Mucosa of rectum (tissue), 2 donors: ENCODE measurements around the gene PLCH1.
"Not testable (repeated sequence)": the region's sequence is repeated elsewhere in the genome, so short reads cannot be mapped to it uniquely, and the experiment has no call there.

ENCODE experiments used
- H3K27ac ChIP-seq, 2 donors: one replicate each; pipeline ENCODE4 v1.7.0; 2013; ENCODE audit warnings: inconsistent platforms in 2 of 2, low read depth in 2 of 2, low read length in 2 of 2
- H3K27me3 ChIP-seq, 2 donors: one replicate each; pipeline ENCODE4 v1.7.0; 2013; ENCODE audit warnings: low read length in 2 of 2; ENCODE audit not compliant: control insufficient read depth in 2 of 2, insufficient read depth in 2 of 2
- H3K36me3 ChIP-seq, 2 donors: one replicate each; pipeline ENCODE4 v1.7.0; 2013; ENCODE audit warnings: low read length in 2 of 2; ENCODE audit not compliant: control insufficient read depth in 2 of 2, insufficient read depth in 2 of 2
- H3K4me1 ChIP-seq, 2 donors: one replicate each; pipeline ENCODE4 v1.7.0; 2013; ENCODE audit warnings: low read length in 2 of 2, mild to moderate bottlenecking in 1 of 2; ENCODE audit not compliant: control insufficient read depth in 2 of 2, insufficient read depth in 2 of 2
- H3K4me3 ChIP-seq, 2 donors: one replicate each; pipeline ENCODE4 v1.7.0; 2013; ENCODE audit warnings: low read length in 2 of 2
- H3K9ac ChIP-seq, 2 donors: one replicate each; pipeline ENCODE4 v1.7.0; 2013; ENCODE audit warnings: low read length in 2 of 2, low read depth in 1 of 2, mild to moderate bottlenecking in 1 of 2
- H3K9me3 ChIP-seq, 2 donors: one replicate each; pipeline ENCODE4 v1.7.0; 2013; ENCODE audit warnings: low read length in 2 of 2; ENCODE audit not compliant: control insufficient read depth in 2 of 2
- donor health status: healthy.
- donor health status: Normal muscosa, but diverticular disease.

PLCH1 gene

DNA sequence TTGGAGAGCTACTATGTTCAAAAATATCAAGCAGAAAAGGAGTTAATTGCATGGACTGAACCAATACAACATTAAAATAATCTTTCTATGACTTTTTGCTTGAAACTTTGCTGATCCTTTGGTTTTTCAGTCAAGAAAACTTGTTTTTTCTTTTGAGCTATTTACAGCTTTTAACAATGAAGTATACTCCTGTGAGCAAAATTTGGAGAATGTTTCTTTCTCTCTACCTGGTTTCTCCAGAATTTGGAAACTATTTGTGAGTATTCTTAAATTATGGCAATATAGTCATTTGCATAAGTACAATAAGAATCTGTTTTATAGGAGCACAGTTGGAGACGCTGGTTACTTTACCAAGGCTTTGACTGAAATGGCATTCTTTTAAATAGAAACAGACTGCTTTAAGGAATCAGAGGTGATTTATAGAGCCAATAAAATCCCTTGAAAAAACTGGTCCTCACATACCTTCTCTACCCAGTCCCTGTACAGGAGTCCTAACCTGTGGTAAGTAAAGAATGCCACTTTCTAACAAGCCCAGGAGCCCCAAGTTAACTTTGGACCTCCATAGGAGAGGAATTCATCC is 127.4 kb downstream of the PLCH1 start:
- no peak overlapping the region for H3K27ac ChIP-seq

DNA sequence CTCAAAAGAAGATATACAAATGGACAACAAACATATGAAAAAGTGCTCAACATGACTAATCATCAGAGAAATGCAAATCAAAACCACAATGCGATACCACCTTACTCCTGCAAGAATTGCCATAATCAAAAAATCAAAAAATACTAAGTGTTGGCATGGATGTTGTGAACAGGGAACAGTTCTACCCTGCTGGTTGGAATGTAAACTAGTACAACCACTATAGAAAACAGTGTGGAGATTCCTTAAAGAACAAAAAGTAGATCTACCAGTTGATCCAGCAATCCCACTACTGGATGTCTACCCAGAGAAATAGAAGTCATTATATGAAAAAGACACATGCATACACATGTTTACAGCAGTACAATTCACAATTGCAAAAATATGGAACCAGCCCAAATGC is 129.7 kb downstream of the PLCH1 start:
- not testable (repeated sequence) for H3K27me3 ChIP-seq, H3K27ac ChIP-seq, H3K9me3 ChIP-seq, H3K9ac ChIP-seq, H3K36me3 ChIP-seq, H3K4me1 ChIP-seq, H3K4me3 ChIP-seq

More for the DNA sequence above, 127.4 kb downstream of the PLCH1 start:
- Histone ChIP-seq H3K9ac (no peak overlapping the region), H3K4me1 (no peaks in the 10 kb centered on the region), H3K27me3 (no peaks in the 10 kb centered on the region), H3K36me3 (no peaks in the 10 kb centered on the region), H3K9me3 (peaks cover 0 to 3% of the 10 kb centered on the region in 2 donors), H3K4me3 (no peak overlapping the region)

DNA sequence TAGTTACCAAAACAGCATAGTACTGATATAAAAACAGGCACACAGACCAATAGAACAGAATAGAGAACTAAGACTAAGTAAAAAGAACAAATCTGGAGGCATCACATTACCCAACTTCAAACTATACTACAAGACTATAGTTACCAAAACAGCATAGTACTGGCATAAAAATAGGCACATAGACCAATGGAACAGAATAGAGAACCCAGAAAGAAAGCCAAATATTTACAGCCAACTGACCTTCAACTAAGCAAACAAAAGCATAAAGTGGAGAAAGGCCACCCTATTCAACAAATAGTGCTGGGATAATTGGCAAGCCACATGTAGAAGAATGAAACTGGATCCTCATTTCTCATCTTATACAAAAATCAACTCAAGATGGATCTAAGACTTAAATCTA is 130.5 kb downstream of the PLCH1 start:
- H3K36me3 ChIP-seq, H3K9me3 ChIP-seq, H3K27ac ChIP-seq, H3K4me3 ChIP-seq, H3K27me3 ChIP-seq, H3K4me1 ChIP-seq, H3K9ac ChIP-seq: not testable (repeated sequence)

DNA sequence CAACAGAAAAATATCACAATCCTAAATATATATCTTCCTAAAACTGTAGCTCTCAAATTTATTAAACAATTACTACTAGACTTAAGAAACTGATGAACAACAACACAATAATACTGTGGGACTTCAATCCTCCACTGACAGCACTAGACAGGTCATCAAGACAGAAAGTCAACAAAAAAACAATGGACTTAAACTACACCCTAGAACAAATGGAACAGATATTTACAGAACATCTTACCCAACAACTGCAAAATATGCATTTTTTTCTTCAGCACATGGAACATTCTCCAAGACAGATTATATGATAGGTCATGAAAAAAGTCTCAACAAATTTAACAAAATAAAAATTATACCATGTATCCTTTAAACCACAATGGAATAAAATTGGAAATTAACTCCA is 133.4 kb downstream of the PLCH1 start:
- H3K4me1 ChIP-seq, result no peaks in the 10 kb centered on the region
- H3K36me3 ChIP-seq, result no peaks in the 10 kb centered on the region
- no peak overlapping the region for H3K4me3 ChIP-seq
- no peaks in the 10 kb centered on the region for H3K27me3 ChIP-seq
- no peak overlapping the region for H3K27ac ChIP-seq
- H3K9ac ChIP-seq, result no peak overlapping the region
- H3K9me3 ChIP-seq, result peaks cover 0 to 3% of the 10 kb centered on the region in 2 donors

DNA sequence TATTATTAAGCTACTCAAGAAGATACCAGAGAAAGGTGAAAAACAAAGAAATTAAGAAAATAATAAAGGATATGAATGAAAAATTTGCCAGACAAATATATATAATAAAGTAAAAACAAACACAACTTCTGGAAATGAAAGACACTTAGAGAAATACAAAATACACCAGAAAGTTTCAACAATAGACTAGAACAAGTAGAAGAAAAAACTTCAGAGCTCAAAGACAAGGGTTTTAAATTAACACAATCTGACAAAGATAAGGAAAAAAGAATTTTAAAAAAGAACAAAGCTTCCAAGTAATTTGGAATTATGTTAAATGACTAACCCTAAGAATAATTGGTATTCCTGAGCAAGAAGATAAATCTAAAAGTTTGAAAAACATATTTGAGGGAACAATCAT is 135.3 kb downstream of the PLCH1 start:
- H3K4me1 ChIP-seq, result peaks cover 0 to 3% of the 10 kb centered on the region in 2 donors
- no peaks in the 10 kb centered on the region for H3K27me3 ChIP-seq
- H3K4me3 ChIP-seq, result no peak overlapping the region
- H3K27ac ChIP-seq, result no peak overlapping the region
- no peaks in the 10 kb centered on the region for H3K36me3 ChIP-seq
- no peaks in the 10 kb centered on the region for H3K9me3 ChIP-seq
- H3K9ac ChIP-seq, result no peak overlapping the region

DNA sequence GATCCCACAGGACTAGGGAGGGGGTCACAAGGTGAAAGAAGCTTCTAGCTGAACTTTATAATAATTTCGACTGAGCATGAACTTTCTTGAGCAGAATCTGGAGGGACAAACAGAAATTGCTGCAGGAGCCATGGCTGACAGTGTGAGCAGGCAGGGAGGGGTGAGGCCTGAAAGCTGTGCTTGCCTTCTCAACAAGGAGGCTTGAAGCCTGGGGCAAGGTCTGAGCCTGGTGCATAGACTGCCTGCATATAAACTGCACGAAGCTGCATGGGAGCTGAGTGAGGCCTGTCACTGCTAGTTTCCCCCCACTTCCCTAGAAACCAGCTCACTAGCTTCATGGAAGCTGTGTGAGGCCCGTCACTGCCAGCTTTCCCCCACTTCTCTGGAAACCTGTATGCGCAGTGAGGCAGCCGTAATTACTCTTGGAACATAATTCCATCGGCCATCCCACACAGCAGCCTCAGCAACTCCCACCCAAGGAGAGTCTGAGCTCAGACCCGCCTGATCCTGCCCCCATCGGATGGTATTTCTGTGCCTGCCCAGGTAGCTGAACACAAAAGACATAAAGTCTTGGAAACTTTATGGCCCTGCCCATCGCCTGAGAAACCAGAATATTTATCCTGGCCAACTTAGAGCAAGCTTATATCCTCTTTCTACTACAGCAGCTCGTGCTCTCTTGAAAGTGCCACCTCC is 136.5 kb downstream of the PLCH1 start:
- H3K27me3 ChIP-seq, result no peaks in the 10 kb centered on the region
- no peaks in the 10 kb centered on the region for H3K36me3 ChIP-seq
- H3K9me3 ChIP-seq, result no peaks in the 10 kb centered on the region
- no peak overlapping the region for H3K9ac ChIP-seq
- H3K4me3 ChIP-seq, result no peak overlapping the region
- no peak overlapping the region for H3K27ac ChIP-seq
- H3K4me1 ChIP-seq, result peaks cover 0 to 3% of the 10 kb centered on the region in 2 donors

DNA sequence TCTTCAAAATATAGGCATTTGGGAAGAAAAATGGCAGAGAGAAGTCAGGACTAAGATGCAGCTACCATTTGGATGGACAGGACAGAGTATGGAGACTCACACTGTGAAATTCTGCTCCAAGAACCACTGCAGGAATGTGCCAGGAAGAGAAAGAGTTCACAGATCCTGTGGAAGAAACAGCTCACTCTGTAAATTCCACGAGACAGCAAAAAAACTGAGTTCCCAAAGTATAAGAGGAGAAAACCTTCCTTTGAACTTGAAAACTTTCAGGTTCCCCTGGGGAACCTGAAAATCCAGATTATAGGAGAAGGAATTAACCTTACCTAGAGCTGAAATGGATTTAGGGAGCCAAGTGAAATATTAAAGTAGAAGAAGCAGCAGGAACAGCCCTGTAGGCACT is 137.1 kb downstream of the PLCH1 start:
- no peak overlapping the region for H3K27ac ChIP-seq
- peaks cover 0 to 3% of the 10 kb centered on the region in 2 donors for H3K4me1 ChIP-seq
- no peak overlapping the region for H3K9ac ChIP-seq
- H3K36me3 ChIP-seq, result no peaks in the 10 kb centered on the region
- H3K27me3 ChIP-seq, result no peaks in the 10 kb centered on the region
- H3K9me3 ChIP-seq, result no peaks in the 10 kb centered on the region
- no peak overlapping the region for H3K4me3 ChIP-seq

DNA sequence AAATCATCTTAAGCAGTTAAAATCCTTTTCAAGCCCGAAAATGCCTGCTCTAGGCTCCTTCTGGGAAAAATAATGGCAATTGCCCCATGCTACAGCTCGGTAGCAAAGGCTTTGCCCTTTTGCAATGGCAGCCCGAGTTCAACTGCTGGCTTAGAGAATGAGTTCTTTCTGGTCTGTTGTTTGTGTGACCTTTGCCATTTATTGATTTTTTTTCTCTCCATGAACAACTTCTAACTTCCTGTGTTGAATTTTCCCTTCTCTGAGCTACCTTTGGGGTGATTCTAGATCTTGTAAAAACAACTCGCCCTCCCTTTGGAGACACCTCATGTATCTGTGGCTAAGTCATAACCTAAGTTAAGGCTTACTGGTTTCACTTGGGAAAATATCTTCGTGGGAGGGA is 139.3 kb downstream of the PLCH1 start:
- no peaks in the 10 kb centered on the region for H3K9me3 ChIP-seq
- no peak overlapping the region for H3K27ac ChIP-seq
- no peaks in the 10 kb centered on the region for H3K36me3 ChIP-seq
- H3K4me1 ChIP-seq, result peaks cover 0 to 3% of the 10 kb centered on the region in 2 donors
- H3K9ac ChIP-seq, result no peak overlapping the region
- H3K4me3 ChIP-seq, result no peak overlapping the region
- H3K27me3 ChIP-seq, result no peaks in the 10 kb centered on the region

DNA sequence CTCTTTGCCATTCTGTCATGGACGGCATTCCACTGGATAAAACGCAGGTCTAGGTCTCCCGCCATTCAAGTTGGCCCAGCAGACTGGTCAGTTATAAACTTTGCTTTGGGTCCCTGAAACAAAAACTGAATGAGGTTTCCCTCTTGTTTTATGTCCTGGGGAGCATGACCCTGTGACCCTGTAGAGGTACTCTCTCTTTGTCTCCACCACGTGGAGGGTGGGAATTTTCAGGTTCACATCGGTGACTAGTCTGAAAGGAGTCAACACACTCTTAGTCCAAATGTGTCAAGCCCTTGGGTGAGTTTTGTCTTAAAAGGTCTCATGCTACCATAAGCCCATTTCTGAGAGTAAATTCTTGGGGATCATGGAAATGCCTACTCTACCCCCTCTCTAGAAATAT is 139.9 kb downstream of the PLCH1 start:
- H3K4me3 ChIP-seq, result no peak overlapping the region
- H3K36me3 ChIP-seq, result no peaks in the 10 kb centered on the region
- no peaks in the 10 kb centered on the region for H3K27me3 ChIP-seq
- H3K27ac ChIP-seq, result no peak overlapping the region
- no peak overlapping the region for H3K9ac ChIP-seq
- H3K4me1 ChIP-seq, result peaks cover 0 to 3% of the 10 kb centered on the region in 2 donors
- no peaks in the 10 kb centered on the region for H3K9me3 ChIP-seq

DNA sequence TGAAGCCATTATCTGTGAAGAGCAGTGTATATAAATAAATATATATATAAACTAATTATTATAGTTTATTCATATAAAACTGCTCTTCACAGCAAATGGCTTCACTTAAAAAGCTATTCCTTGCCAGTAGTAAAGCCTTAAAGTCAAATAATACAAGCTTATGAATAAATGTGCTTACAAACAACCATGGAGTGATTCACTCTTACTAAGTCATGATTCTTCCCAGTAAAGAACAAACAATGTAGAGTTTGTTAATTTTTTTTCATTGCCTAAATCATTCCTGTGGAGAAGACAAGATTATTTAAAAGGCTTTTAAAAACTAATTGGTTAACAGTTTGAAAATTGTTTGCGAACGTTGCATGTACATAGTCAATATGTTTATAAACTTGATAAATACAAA is 140.7 kb downstream of the PLCH1 start:
- Histone ChIP-seq H3K4me3 (no peak overlapping the region), H3K27me3 (no peaks in the 10 kb centered on the region), H3K36me3 (no peaks in the 10 kb centered on the region), H3K9ac (no peak overlapping the region), H3K4me1 (peaks cover 0 to 3% of the 10 kb centered on the region in 2 donors), H3K9me3 (no peaks in the 10 kb centered on the region), H3K27ac (no peak overlapping the region)
